Measurements from ENCODE around the gene EPC2.

EPC2 gene

GRCh38 chr2:148725564-148725963, 81.0 kb downstream of the EPC2 start:
- no peaks in the 10 kb centered on the region for H3K27me3 ChIP-seq (ENCODE audit: control insufficient read depth, low read length)
- H3K4me2 ChIP-seq (ENCODE audit: low read length): no peak overlapping the region
- no peaks in the 10 kb centered on the region for H4K20me1 ChIP-seq (ENCODE audit: control insufficient read depth, insufficient read depth, low read depth, low read length)
- no peaks in the 10 kb centered on the region for H3F3A ChIP-seq (ENCODE audit: control insufficient read depth, insufficient read depth)
- peaks cover 5% of the 10 kb centered on the region; the same call in 1 of the 2 replicates for H3K4me1 ChIP-seq (ENCODE audit: control insufficient read depth, low read length)
- H3K9me3 ChIP-seq (ENCODE audit: control insufficient read depth, insufficient read depth, low read length): peaks cover 5% of the 10 kb centered on the region; the same call in 1 of the 2 replicates
- no peak for TF ChIP-seq EZH2phosphoT487 (IDR thresholded peaks at IDR 0.05; ENCODE audit: borderline replicate concordance, low read length)
- no peak for TF ChIP-seq CTCF (IDR thresholded peaks at IDR 0.05; ENCODE audit: low read depth, low read length, poor library complexity, severe bottlenecking)
- H3K4me3 ChIP-seq (ENCODE audit: low read length): no peak overlapping the region
- no peaks in the 10 kb centered on the region for H3K9me2 ChIP-seq (replicated peaks; ENCODE audit: control insufficient read depth, low read length)
- H3K79me2 ChIP-seq (ENCODE audit: control insufficient read depth, low read length): peaks cover 89% of the 10 kb centered on the region
- no peak overlapping the region for H3K27ac ChIP-seq (ENCODE audit: low read depth, low read length)
- peaks cover 22% of the 10 kb centered on the region for H3K36me3 ChIP-seq (ENCODE audit: control insufficient read depth, low read length)

GRCh38 chr2:148726228-148726627, 81.7 kb downstream of the EPC2 start:
- Histone ChIP-seq H4K20me1 (ENCODE audit: control insufficient read depth, insufficient read depth, low read depth, low read length) (no peaks in the 10 kb centered on the region), H3K79me2 (ENCODE audit: control insufficient read depth, low read length) (peaks cover 88% of the 10 kb centered on the region)

GRCh38 chr2:148730085-148730484, 85.5 kb downstream of the EPC2 start:
- Histone ChIP-seq H4K20me1 (ENCODE audit: control insufficient read depth, insufficient read depth, low read depth, low read length) (no peaks in the 10 kb centered on the region), H3K9me2 (replicated peaks; ENCODE audit: control insufficient read depth, low read length) (no peaks in the 10 kb centered on the region), H3K36me3 (ENCODE audit: control insufficient read depth, low read length) (peaks cover 18% of the 10 kb centered on the region), H3K27ac (ENCODE audit: low read depth, low read length) (no peak overlapping the region), H3K4me1 (ENCODE audit: control insufficient read depth, low read length) (peaks cover 5% of the 10 kb centered on the region; the same call in 1 of the 2 replicates), H3K27me3 (ENCODE audit: control insufficient read depth, low read length) (no peaks in the 10 kb centered on the region), H3K79me2 (ENCODE audit: control insufficient read depth, low read length) (peaks cover 80% of the 10 kb centered on the region), H3F3A (ENCODE audit: control insufficient read depth, insufficient read depth) (no peaks in the 10 kb centered on the region), H3K9me3 (ENCODE audit: control insufficient read depth, insufficient read depth, low read length) (peaks cover 5% of the 10 kb centered on the region; the same call in 1 of the 2 replicates), H3K4me3 (ENCODE audit: low read length) (no peak overlapping the region), H3K4me2 (ENCODE audit: low read length) (no peak overlapping the region)
- no peak for TF ChIP-seq CTCF (IDR thresholded peaks at IDR 0.05; ENCODE audit: low read depth, low read length, poor library complexity, severe bottlenecking)
- TF ChIP-seq EZH2phosphoT487 (IDR thresholded peaks at IDR 0.05; ENCODE audit: borderline replicate concordance, low read length): no peak

More at GRCh38 chr2:148726228-148726627, 81.7 kb downstream of the EPC2 start:
- Histone ChIP-seq H3K4me2 (ENCODE audit: low read length) (no peak overlapping the region), H3K9me2 (replicated peaks; ENCODE audit: control insufficient read depth, low read length) (no peaks in the 10 kb centered on the region), H3K4me1 (ENCODE audit: control insufficient read depth, low read length) (peaks cover 5% of the 10 kb centered on the region; the same call in 1 of the 2 replicates), H3K36me3 (ENCODE audit: control insufficient read depth, low read length) (peaks cover 22% of the 10 kb centered on the region), H3K27me3 (ENCODE audit: control insufficient read depth, low read length) (no peaks in the 10 kb centered on the region), H3K4me3 (ENCODE audit: low read length) (no peak overlapping the region), H3F3A (ENCODE audit: control insufficient read depth, insufficient read depth) (no peaks in the 10 kb centered on the region), H3K27ac (ENCODE audit: low read depth, low read length) (no peak overlapping the region), H3K9me3 (ENCODE audit: control insufficient read depth, insufficient read depth, low read length) (peaks cover 5% of the 10 kb centered on the region; the same call in 1 of the 2 replicates)
- TF ChIP-seq CTCF (IDR thresholded peaks at IDR 0.05; ENCODE audit: low read depth, low read length, poor library complexity, severe bottlenecking) (no peak), EZH2phosphoT487 (IDR thresholded peaks at IDR 0.05; ENCODE audit: borderline replicate concordance, low read length) (no peak)
